Keratinocyte (primary cell): ENCODE measurements around the gene SNAP29. TPM values are rescaled to one million over a fixed set of nuclear protein-coding genes. Genes with fewer than 3 reads are reported as not detected.

Source experiments
- DNase-seq: peaks from one replicate; pipeline ENCODE4 v3.0.0-alpha.2; 2011; ENCODE audit warnings: low read depth, missing footprints, low spot score
- FAIRE-seq: peaks from 2 replicates; lab custom pipeline; 2011; peaks lifted over from hg19 to GRCh38; lab: Jason Lieb, UNC
- H2AFZ ChIP-seq: 2 replicates; pipeline ENCODE4 v1.6.0; 2012; ENCODE audit warnings: low read length, control low read depth, inconsistent platforms; ENCODE audit not compliant: control insufficient read depth
- H3K27ac ChIP-seq: 2 replicates; pipeline ENCODE4 v1.5.1; 2011; ENCODE audit warnings: low read length; ENCODE audit not compliant: control insufficient read depth, insufficient read depth
- H3K27me3 ChIP-seq: 3 replicates; pipeline ENCODE4 v1.6.0; 2011; ENCODE audit warnings: low read length; ENCODE audit not compliant: control insufficient read depth, insufficient read depth; ENCODE audit errors: extremely low read depth
- H3K36me3 ChIP-seq, 2 experiments: 2 replicates in 1 of 2; 3 replicates in 1 of 2; pipeline ENCODE4 v1.5.1; 2011; ENCODE audit warnings: low read length in 2 of 2, mild to moderate bottlenecking in 1 of 2; ENCODE audit not compliant: control insufficient read depth in 2 of 2, insufficient read depth in 2 of 2; ENCODE audit errors: extremely low read depth in 1 of 2
- H3K4me1 ChIP-seq: 3 replicates; pipeline ENCODE4 v1.5.1; 2011; ENCODE audit warnings: low read length; ENCODE audit not compliant: control insufficient read depth, insufficient read depth; ENCODE audit errors: extremely low read depth
- H3K4me2 ChIP-seq: 3 replicates; pipeline ENCODE4 v1.6.0; 2011; ENCODE audit warnings: low read depth, low read length; ENCODE audit not compliant: control insufficient read depth, insufficient read depth; ENCODE audit errors: extremely low read depth
- H3K4me3 ChIP-seq, 3 experiments: fragments of 200-600 bp in 1 of 3; sonication (generic) in 1 of 3; 2 replicates in 2 of 3; 3 replicates in 1 of 3; pipeline ENCODE4 v1.5.1; 2011 to 2016; ENCODE audit warnings: low read length in 3 of 3, mild to moderate bottlenecking in 3 of 3, control low read depth in 2 of 3, inconsistent platforms in 1 of 3, low read depth in 1 of 3, mixed read lengths in 1 of 3, mixed run types in 1 of 3, moderate library complexity in 1 of 3; ENCODE audit not compliant: control insufficient read depth in 2 of 3, insufficient read depth in 2 of 3; ENCODE audit errors: extremely low read depth in 1 of 3
- H3K79me2 ChIP-seq: 2 replicates; pipeline ENCODE4 v1.6.0; 2012; ENCODE audit warnings: low read length; ENCODE audit not compliant: control insufficient read depth, insufficient read depth
- H3K9ac ChIP-seq: 3 replicates; pipeline ENCODE4 v1.6.0; 2011; ENCODE audit warnings: low read length; ENCODE audit not compliant: control insufficient read depth, insufficient read depth; ENCODE audit errors: extremely low read depth
- H3K9me1 ChIP-seq: 3 replicates; pipeline ENCODE4 v1.6.0; 2011; ENCODE audit warnings: low read length; ENCODE audit not compliant: control insufficient read depth, insufficient read depth; ENCODE audit errors: extremely low read depth
- H3K9me3 ChIP-seq: 2 replicates; pipeline ENCODE4 v1.5.1; 2012; ENCODE audit warnings: low read depth, low read length; ENCODE audit not compliant: control insufficient read depth
- H4K20me1 ChIP-seq: 3 replicates; pipeline ENCODE4 v1.6.0; 2011; ENCODE audit warnings: low read length; ENCODE audit not compliant: control insufficient read depth, insufficient read depth; ENCODE audit errors: extremely low read depth
- CTCF ChIP-seq, 3 experiments: IDR thresholded peaks in 1 of 3; conservative IDR thresholded peaks in 1 of 3; optimal IDR thresholded peaks in 1 of 3; 2 replicates in 2 of 3; 3 replicates in 1 of 3; pipeline versions ENCODE3 to v1.5.1; 2011; ENCODE audit warnings: low read length in 3 of 3, mild to moderate bottlenecking in 3 of 3, moderate library complexity in 2 of 3, control low read depth in 1 of 3, inconsistent platforms in 1 of 3; ENCODE audit not compliant: insufficient read depth in 2 of 3; ENCODE audit errors: extremely low read depth in 1 of 3
- EZH2 ChIP-seq: IDR thresholded peaks from one replicate; pipeline ENCODE4 v1.6.1; 2012; ENCODE audit warnings: inconsistent platforms, mild to moderate bottlenecking, low read length, moderate library complexity
- dilution Hi-C: fragments of 300-500 bp; cut with MboI; formaldehyde crosslinking; loops from one replicate; pipeline ENCODE4 v1.7.0; 2020; ENCODE audit warnings: low sequenced_read_pairs; ENCODE audit not compliant: extremely low pct_ligation_motif_present
- polyA plus RNA-seq, 5 experiments: library from polyadenylated mRNA; depleted of rRNA in 3 of 5; stranded (reverse) in 3 of 5; stranded (forward) in 1 of 5; unstranded in 1 of 5; fragments of >200 nt; gene quantifications; 1 replicate in 1 of 5; 2 replicates in 3 of 5; 3 replicates in 1 of 5; pipeline versions ENCODE4 v1.2.1 to v1.2.3, GENCODE V29; 2011 to 2012; ENCODE audit warnings: missing spikeins in 2 of 5, low read depth in 1 of 5, low replicate concordance in 1 of 5

The SNAP29 gene
- polyA plus RNA-seq, 1 donor (not counting 4 experiments of a cell fraction or from before 2014, with no cell fraction given), result 36.5 TPM

DNA sequence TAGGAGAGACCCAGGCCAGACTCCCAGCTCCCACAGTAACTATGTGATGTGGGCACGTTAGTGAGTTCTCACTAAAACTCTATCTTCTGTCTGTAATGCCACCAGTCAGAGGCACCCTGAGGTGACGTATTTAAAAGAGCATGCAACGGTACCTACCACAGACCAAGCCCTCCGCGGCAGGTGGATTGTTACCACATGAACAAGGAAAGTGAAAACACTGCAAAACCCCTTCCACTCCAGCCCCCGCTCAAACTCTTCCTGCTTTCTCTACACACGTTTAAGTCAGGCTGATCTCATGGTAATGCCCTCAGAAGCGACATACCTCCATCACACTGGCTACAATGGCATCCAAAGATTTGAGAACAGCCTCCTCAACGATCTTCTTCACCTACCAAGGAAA is 48.2 kb upstream of the SNAP29 start:
- dilution Hi-C loops, result no loop called here
- no peak for FAIRE-seq
- peaks cover 12 to 26% of the 10 kb centered on the region in 2 experiments for H3K36me3 ChIP-seq

DNA sequence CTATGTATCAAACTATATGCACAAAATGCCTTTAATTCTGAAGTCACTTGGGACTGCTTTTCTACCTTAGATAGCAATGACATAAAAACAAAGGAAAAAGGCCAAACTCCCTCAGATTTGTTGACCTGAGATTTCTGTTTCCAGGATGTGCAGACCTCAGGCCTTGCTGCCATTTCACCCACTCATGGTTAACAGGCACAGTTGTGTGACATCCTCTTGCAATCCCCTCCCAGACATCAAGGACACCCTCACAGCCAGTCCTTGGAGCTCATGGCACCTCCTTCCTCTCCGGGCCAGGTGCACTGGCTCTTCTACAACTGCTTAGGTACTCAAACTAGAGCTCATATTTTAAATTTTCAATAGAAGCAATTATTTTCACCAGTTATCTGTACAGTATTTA is 47.6 kb upstream of the SNAP29 start:
- DNase-seq, result no peak
- FAIRE-seq, result no peak

More for the DNA sequence above, 48.2 kb upstream of the SNAP29 start:
- H3K4me2 ChIP-seq, result no peak overlapping the region
- no peak overlapping the region for H3K27ac ChIP-seq
- no peaks in the 10 kb centered on the region for H3K9me3 ChIP-seq
- DNase-seq, result no peak
- H3K9ac ChIP-seq, result no peak overlapping the region
- TF ChIP-seq EZH2, result no peak
- TF ChIP-seq CTCF (optimal IDR thresholded peaks at IDR 0.05 in 1 of 3, IDR thresholded peaks at IDR 0.05 in 1 of 3, conservative IDR thresholded peaks at IDR 0.05 in 1 of 3; ENCODE audit: extremely low read depth in 1 of 3, insufficient read depth in 2 of 3, low read length in 3 of 3), result no peak
- H3K9me1 ChIP-seq, result no peaks in the 10 kb centered on the region
- H3K79me2 ChIP-seq, result no peaks in the 10 kb centered on the region
- no peaks in the 10 kb centered on the region for H4K20me1 ChIP-seq
- no peaks in the 10 kb centered on the region for H3K27me3 ChIP-seq
- peaks cover 9% of the 10 kb centered on the region for H3K4me1 ChIP-seq
- no peak overlapping the region for H3K4me3 ChIP-seq
- H2AFZ ChIP-seq, result no peak overlapping the region

More for the DNA sequence above, 47.6 kb upstream of the SNAP29 start:
- Histone ChIP-seq H3K4me1 (peaks cover 7% of the 10 kb centered on the region), H3K9me1 (no peaks in the 10 kb centered on the region), H3K36me3 (peaks cover 12 to 26% of the 10 kb centered on the region in 2 experiments), H3K27me3 (no peaks in the 10 kb centered on the region), H3K9ac (no peak overlapping the region), H4K20me1 (no peaks in the 10 kb centered on the region), H3K27ac (no peak overlapping the region), H2AFZ (no peak overlapping the region), H3K4me2 (no peak overlapping the region), H3K79me2 (no peaks in the 10 kb centered on the region), H3K9me3 (no peaks in the 10 kb centered on the region), H3K4me3 (no peak overlapping the region)
- TF ChIP-seq CTCF (optimal IDR thresholded peaks at IDR 0.05 in 1 of 3, IDR thresholded peaks at IDR 0.05 in 1 of 3, conservative IDR thresholded peaks at IDR 0.05 in 1 of 3; ENCODE audit: extremely low read depth in 1 of 3, insufficient read depth in 2 of 3, low read length in 3 of 3), result no peak
- dilution Hi-C loops, result no loop called here
